CD14-positive monocyte (primary cell): ENCODE measurements around the gene PTPRU. TPM values are rescaled to one million over a fixed set of nuclear protein-coding genes. Genes with fewer than 3 reads are reported as not detected.
"Not testable (repeated sequence)": the region's sequence is repeated elsewhere in the genome, so short reads cannot be mapped to it uniquely, and the experiment has no call there.

Experiments used
- DNase-seq, 3 donors: peaks; one replicate each; pipeline ENCODE4 v3.0.0-alpha.2; 2011 to 2022
- H2AFZ ChIP-seq: 2 replicates; pipeline ENCODE4 v1.6.0; 2012; ENCODE audit warnings: mild to moderate bottlenecking, low read depth, low read length, inconsistent platforms; ENCODE audit not compliant: insufficient read depth, poor library complexity, severe bottlenecking
- H3K27ac ChIP-seq, 2 donors: 1 replicate in 1 of 2; 2 replicates in 1 of 2; pipeline ENCODE4 v1.5.1; 2012 to 2013; ENCODE audit warnings: low read length in 2 of 2, control low read depth in 1 of 2, inconsistent platforms in 1 of 2, low read depth in 1 of 2, mild to moderate bottlenecking in 1 of 2
- H3K27me3 ChIP-seq, 2 donors: one replicate each; pipeline versions ENCODE4 v1.6.0 to v1.6.1; 2011 to 2013; ENCODE audit warnings: low read length in 2 of 2; ENCODE audit not compliant: control insufficient read depth in 2 of 2, insufficient read depth in 2 of 2
- H3K36me3 ChIP-seq, 2 donors: replicated peaks in 1 of 2; 1 replicate in 1 of 2; 2 replicates in 1 of 2; pipeline versions ENCODE4 v1.5.1 to v1.6.1; 2012 to 2013; ENCODE audit warnings: low read length in 2 of 2, control low read depth in 1 of 2, inconsistent platforms in 1 of 2, mild to moderate bottlenecking in 1 of 2; ENCODE audit not compliant: insufficient read depth in 2 of 2, control insufficient read depth in 1 of 2
- H3K4me1 ChIP-seq, 2 donors: 1 replicate in 1 of 2; 2 replicates in 1 of 2; pipeline versions ENCODE4 v1.5.1 to v1.6.1; 2012 to 2013; ENCODE audit warnings: low read length in 2 of 2, control low read depth in 1 of 2, inconsistent platforms in 1 of 2, mild to moderate bottlenecking in 1 of 2, moderate library complexity in 1 of 2; ENCODE audit not compliant: insufficient read depth in 2 of 2, control insufficient read depth in 1 of 2
- H3K4me2 ChIP-seq: replicated peaks from 2 replicates; pipeline ENCODE3; 2012; ENCODE audit warnings: low read length, moderate library complexity, mild to moderate bottlenecking; ENCODE audit not compliant: poor library complexity, severe bottlenecking; ENCODE audit errors: extremely low read depth
- H3K4me3 ChIP-seq, 3 experiments: fragments of 200-600 bp in 1 of 3; sonication (generic) in 1 of 3; replicated peaks in 1 of 3; 1 replicate in 2 of 3; 2 replicates in 1 of 3; pipeline ENCODE4 v1.5.1; 2011 to 2013; ENCODE audit warnings: low read length in 3 of 3, mild to moderate bottlenecking in 3 of 3, control low read depth in 2 of 3, low read depth in 2 of 3, inconsistent platforms in 1 of 3, moderate library complexity in 1 of 3
- H3K79me2 ChIP-seq: 2 replicates; pipeline ENCODE4 v1.6.0; 2012; ENCODE audit warnings: mild to moderate bottlenecking, control low read depth, inconsistent platforms, low read length, moderate library complexity; ENCODE audit not compliant: insufficient read depth
- H3K9ac ChIP-seq: 2 replicates; pipeline ENCODE4 v1.6.0; 2017; ENCODE audit warnings: low read length, mild to moderate bottlenecking; ENCODE audit not compliant: insufficient read depth, poor library complexity, severe bottlenecking
- H3K9me3 ChIP-seq, 2 donors: replicated peaks in 1 of 2; 1 replicate in 1 of 2; 2 replicates in 1 of 2; pipeline versions ENCODE4 v1.5.1 to v1.6.1; 2012 to 2013; ENCODE audit warnings: low read length in 2 of 2, control low read depth in 1 of 2; ENCODE audit not compliant: control insufficient read depth in 1 of 2, insufficient read depth in 1 of 2
- H4K20me1 ChIP-seq: 2 replicates; pipeline ENCODE4 v1.6.0; 2012; ENCODE audit warnings: mild to moderate bottlenecking, low read length, control low read depth, moderate library complexity; ENCODE audit not compliant: insufficient read depth
- H3K27ac Mint-ChIP-seq, 7 donors: one replicate each; pipeline ENCODE4 v1.8.0; 2020; ENCODE audit warnings: mild to moderate bottlenecking in 7 of 7, mixed read lengths in 7 of 7, moderate library complexity in 6 of 7, inconsistent platforms in 2 of 7
- H3K27me3 Mint-ChIP-seq, 3 donors: one replicate each; pipeline ENCODE4 v1.8.0; 2021 to 2022; ENCODE audit warnings: low read depth in 3 of 3, mild to moderate bottlenecking in 3 of 3, mixed read lengths in 3 of 3, moderate library complexity in 3 of 3, inconsistent platforms in 1 of 3
- H3K36me3 Mint-ChIP-seq, 2 donors: one replicate each; pipeline ENCODE4 v1.8.0; 2020; ENCODE audit warnings: mixed read lengths in 2 of 2, inconsistent platforms in 1 of 2, mild to moderate bottlenecking in 1 of 2
- H3K4me1 Mint-ChIP-seq: one replicate; pipeline ENCODE4 v1.8.0; 2020; ENCODE audit warnings: mild to moderate bottlenecking, mixed read lengths
- H3K4me3 Mint-ChIP-seq, 2 donors: one replicate each; pipeline ENCODE4 v1.8.0; 2020; ENCODE audit warnings: mild to moderate bottlenecking in 2 of 2, mixed read lengths in 2 of 2, moderate library complexity in 1 of 2
- H3K9me3 Mint-ChIP-seq, 7 donors: one replicate each; pipeline ENCODE4 v1.8.0; 2020 to 2022; ENCODE audit warnings: mixed read lengths in 7 of 7, mild to moderate bottlenecking in 6 of 7, moderate library complexity in 6 of 7, inconsistent platforms in 2 of 7
- CTCF ChIP-seq: fragments of 200-600 bp; IDR thresholded peaks from one replicate; pipeline ENCODE4 v1.8.0; 2022; ENCODE audit warnings: antibody characterized with exemption, mild to moderate bottlenecking
- WGBS: methylation state at CpG from one replicate; pipeline ENCODE4 v1.1.5; 2013; ENCODE audit warnings: missing lambda C conversion rate; ENCODE audit not compliant: insufficient coverage; 5-methylcytosine and 5-hydroxymethylcytosine counted together
- intact Hi-C, 2 donors: fragments of 100-400 bp; cut with micrococcal nuclease; formaldehyde crosslinking; loops; one replicate each; pipeline versions ENCODE4 v1.15.0 to v1.15.1; 2023
- polyA plus RNA-seq, 3 donors: library from polyadenylated mRNA; depleted of rRNA in 1 of 3; unstranded in 2 of 3; stranded (reverse) in 1 of 3; fragments of 300-500 nt in 2 of 3; fragments of >200 nt in 1 of 3; fragmentation: Illumina TruSeq in 2 of 3; gene quantifications; 1 replicate in 2 of 3; 2 replicates in 1 of 3; pipeline ENCODE4 v1.2.3, GENCODE V29; 2012 to 2021

The PTPRU gene
- polyA plus RNA-seq, 3 donors: 0.42 to 1.4 TPM; not detected in 1

GRCh38 chr1:29299446-29299845 lies 63.1 kb downstream of the PTPRU start:
- H3K9me3 ChIP-seq: no peaks in the 10 kb centered on the region
- 97% methylated on average over 4 of the region's 4 CpGs for WGBS
- no peak overlapping the region for H3K4me3 ChIP-seq
- no peaks in the 10 kb centered on the region for H3K27me3 ChIP-seq
- no peaks in the 10 kb centered on the region for H4K20me1 ChIP-seq
- no peaks in the 10 kb centered on the region for H3K36me3 Mint-ChIP-seq
- intact Hi-C loops: no loop called here
- H3K9me3 Mint-ChIP-seq: peaks cover 0 to 3% (median 0%) of the 10 kb centered on the region in 7 donors
- no peak overlapping the region for H3K4me2 ChIP-seq
- H3K79me2 ChIP-seq: no peaks in the 10 kb centered on the region
- H3K4me1 Mint-ChIP-seq: no peaks in the 10 kb centered on the region
- H3K9ac ChIP-seq: no peak overlapping the region
- no peak overlapping the region for H3K27ac Mint-ChIP-seq
- H3K27ac ChIP-seq: no peak overlapping the region
- no peak overlapping the region for H3K4me3 Mint-ChIP-seq
- TF ChIP-seq CTCF: no peak
- no peaks in the 10 kb centered on the region for H3K4me1 ChIP-seq
- H2AFZ ChIP-seq: no peak overlapping the region
- H3K36me3 ChIP-seq: no peaks in the 10 kb centered on the region
- H3K27me3 Mint-ChIP-seq: peaks cover 1 to 6% (median 5%) of the 10 kb centered on the region in 3 donors
- DNase-seq: no peak

GRCh38 chr1:29301732-29302131 lies 65.4 kb downstream of the PTPRU start:
- H3K9me3 ChIP-seq, H3K27ac Mint-ChIP-seq, H2AFZ ChIP-seq, H4K20me1 ChIP-seq, H3K9ac ChIP-seq, H3K27ac ChIP-seq, H3K27me3 Mint-ChIP-seq, H3K79me2 ChIP-seq, H3K4me1 ChIP-seq, H3K9me3 Mint-ChIP-seq, DNase-seq, H3K4me3 Mint-ChIP-seq, H3K27me3 ChIP-seq, H3K4me1 Mint-ChIP-seq, intact Hi-C loops, H3K4me3 ChIP-seq, H3K4me2 ChIP-seq, H3K36me3 ChIP-seq, H3K36me3 Mint-ChIP-seq: not testable (repeated sequence)
- 95% methylated on average over 4 of the region's 6 CpGs for WGBS
